A549 treated with AZD9567 at 1 μM for 4 hours (cell line): ENCODE results near the gene DENND2A. TPM values are rescaled to one million over a fixed set of nuclear protein-coding genes. Genes with fewer than 3 reads are reported as not detected.

Experiments
- total RNA-seq: library from RNA; stranded (reverse); fragments of 200-300 nt; extraction: Qiagen RNA extraction; gene quantifications from 5 replicates; pipeline ENCODE4 v1.2.3, GENCODE V29; 2022; ENCODE audit not compliant: insufficient read depth

DENND2A gene, protein sequence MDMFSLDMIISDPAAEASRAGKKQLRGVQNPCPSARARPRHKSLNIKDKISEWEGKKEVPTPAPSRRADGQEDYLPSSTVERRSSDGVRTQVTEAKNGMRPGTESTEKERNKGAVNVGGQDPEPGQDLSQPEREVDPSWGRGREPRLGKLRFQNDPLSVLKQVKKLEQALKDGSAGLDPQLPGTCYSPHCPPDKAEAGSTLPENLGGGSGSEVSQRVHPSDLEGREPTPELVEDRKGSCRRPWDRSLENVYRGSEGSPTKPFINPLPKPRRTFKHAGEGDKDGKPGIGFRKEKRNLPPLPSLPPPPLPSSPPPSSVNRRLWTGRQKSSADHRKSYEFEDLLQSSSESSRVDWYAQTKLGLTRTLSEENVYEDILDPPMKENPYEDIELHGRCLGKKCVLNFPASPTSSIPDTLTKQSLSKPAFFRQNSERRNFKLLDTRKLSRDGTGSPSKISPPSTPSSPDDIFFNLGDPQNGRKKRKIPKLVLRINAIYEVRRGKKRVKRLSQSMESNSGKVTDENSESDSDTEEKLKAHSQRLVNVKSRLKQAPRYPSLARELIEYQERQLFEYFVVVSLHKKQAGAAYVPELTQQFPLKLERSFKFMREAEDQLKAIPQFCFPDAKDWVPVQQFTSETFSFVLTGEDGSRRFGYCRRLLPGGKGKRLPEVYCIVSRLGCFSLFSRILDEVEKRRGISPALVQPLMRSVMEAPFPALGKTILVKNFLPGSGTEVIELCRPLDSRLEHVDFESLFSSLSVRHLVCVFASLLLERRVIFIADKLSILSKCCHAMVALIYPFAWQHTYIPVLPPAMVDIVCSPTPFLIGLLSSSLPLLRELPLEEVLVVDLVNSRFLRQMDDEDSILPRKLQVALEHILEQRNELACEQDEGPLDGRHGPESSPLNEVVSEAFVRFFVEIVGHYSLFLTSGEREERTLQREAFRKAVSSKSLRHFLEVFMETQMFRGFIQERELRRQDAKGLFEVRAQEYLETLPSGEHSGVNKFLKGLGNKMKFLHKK
- 0.33 to 0.91 TPM (median 0.54 TPM) in 5 replicates for total RNA-seq

DNA sequence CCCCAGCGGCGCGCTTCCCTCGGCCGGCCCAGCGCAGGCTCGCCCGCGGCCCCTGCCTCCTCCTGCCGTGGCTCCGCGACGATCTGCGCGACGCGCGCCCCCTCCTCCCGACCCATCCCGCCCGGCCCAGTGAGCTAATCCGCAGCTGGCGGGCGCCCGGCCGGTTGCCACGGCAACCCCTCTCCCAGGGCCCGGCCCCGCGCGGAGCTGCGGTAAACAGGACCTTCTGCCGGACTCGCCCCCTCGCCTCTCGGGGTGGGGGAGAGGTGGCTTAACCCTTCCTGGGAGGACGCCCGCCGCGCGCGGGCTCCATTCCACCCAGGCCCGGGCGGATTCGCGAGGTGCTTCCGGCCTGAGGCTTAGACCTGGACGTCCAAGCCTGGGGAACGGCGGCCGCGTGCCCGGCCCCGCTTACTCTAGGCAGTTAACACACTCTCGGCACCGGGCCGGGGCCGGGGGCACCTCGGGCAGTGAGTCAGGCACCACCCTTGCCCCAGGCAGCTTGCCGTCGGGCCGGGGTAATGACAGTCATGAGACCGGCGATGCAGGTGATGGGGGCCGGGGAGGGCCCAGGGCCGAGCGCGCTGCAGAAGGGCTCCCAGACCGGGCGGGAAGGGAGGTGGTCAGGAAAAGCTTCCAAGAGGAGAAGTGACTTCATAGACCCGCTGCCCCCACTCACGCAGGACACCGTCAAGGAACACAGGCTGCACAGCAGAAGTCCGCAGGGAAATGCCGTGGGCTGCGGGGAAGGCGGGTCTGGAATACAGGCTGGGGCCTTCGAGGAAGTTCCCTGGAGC lies at the start of gene DENND2A:
Gene DENND2A, minus strand, starts transcription at position 87 of the 797 bp plus-strand sequence. CDS start 38,416 bp downstream, outside the sequence.

DNA sequence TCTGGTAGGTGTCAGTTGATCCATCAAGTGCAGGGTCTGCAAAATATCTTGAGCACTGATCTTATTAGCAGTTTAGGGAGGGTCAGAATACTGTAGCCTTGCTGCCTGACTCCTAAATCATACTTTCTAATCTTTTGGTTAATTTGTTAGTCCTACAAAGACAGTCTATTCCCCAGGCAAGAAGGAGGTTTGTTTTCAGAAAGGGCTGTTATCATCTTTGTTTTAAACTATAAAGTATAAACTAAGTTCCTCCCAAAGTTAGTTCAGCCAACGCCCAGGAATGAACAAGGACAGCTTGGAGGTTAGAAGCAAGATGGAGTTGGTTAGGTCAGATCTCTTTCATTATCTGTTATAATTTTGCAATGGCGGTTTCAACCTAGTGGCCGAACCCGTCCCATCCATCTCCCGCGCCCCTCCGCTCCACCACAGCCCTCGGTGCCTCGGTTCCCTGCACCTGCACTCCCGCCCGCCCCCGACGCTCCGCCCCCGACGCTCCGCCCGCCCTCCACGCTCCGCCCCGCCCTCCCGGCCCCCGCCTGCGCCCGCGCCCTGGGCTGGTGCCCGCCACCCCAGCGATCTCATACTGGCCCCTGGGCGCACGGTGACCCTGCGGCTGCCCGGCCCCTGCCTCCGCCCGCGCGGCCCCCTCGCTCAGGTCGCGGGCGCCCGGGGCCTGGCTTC lies 31.9 kb upstream of the DENND2A start, which contains the start of gene ADCK2:
Gene ADCK2, plus strand, starts transcription at position 564 of the 681 bp plus-strand sequence. CDS start 386 bp downstream, outside the sequence.

DNA sequence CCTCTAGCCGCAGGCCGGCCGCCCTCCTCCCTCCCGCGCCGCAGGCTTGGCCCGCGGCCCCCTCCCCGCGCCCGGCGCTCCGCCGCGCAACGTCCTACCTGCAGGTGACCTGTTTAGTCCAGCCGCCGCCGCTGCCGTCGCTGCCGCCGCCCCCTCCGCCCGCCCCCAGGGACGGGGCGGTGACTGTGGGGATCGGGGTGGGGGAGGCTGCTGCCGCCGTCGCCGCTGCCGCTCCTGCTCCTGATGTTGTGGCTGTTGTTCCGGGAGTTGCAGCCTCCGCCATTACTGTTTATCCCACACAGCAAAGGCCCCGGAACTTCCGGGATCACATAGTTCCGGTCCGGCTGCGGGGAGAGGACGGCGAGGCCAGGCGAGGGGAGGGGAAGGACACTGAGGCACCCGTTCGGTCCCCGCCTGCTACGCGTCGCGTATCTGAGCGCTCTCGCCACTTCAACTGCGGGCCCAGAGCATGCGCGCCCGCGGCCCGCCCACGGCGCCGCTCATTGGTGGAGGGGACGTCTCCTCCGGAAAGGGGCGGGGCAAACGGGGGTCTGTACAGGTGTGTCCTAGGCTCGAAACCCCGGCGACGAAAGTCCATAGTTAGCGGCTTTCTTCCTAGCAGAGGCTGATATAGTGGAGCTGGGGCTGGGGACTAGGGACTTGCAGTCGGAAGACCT lies 161.4 kb downstream of the DENND2A start, which contains the start of gene MKRN1:
Gene MKRN1, minus strand, starts transcription at position 444 of the 677 bp plus-strand sequence. Its CDS starts 161 bp downstream, at position 283.

Other genes starting within 250 kb of the DENND2A start
- gene SLC37A3, start 242.3 kb downstream of the DENND2A start, total RNA-seq, result 25.1 to 47.1 TPM (median 29.2 TPM) in 5 replicates
- not detected in 5 replicates for gene RAB19, start 236.8 kb downstream of the DENND2A start, total RNA-seq
- 51.8 to 55.3 TPM (median 52.7 TPM) in 5 replicates for gene MKRN1, start 161.3 kb downstream of the DENND2A start, total RNA-seq
- gene ADCK2, start 32.1 kb upstream of the DENND2A start, total RNA-seq, result 15.6 to 20.8 TPM (median 19.9 TPM) in 5 replicates
- gene NDUFB2, start 55.9 kb upstream of the DENND2A start, total RNA-seq, result 317 to 400 TPM (median 387 TPM) in 5 replicates